SK-N-SH (cell line): Measurements from ENCODE around the gene DUS2. TPM values are rescaled to one million over a fixed set of nuclear protein-coding genes. Genes with fewer than 3 reads are reported as not detected.
"Not testable (repeated sequence)": the region's sequence is repeated elsewhere in the genome, so short reads cannot be mapped to it uniquely, and the experiment has no call there.

Source experiments
- CTCF ChIA-PET: fragments of 300-600, 350-600 bp; formaldehyde crosslinking; extraction: SDS; loops from one replicate; lab custom pipeline; 2021; lab: Yijun Ruan, JAX
- POLR2A ChIA-PET: fragments of 350-600 bp; sonication (Branson Sonifier 250); formaldehyde crosslinking; extraction: SDS; loops from one replicate; lab custom pipeline; 2020; ENCODE audit warnings: antibody characterized with exemption, inconsistent platforms; lab: Yijun Ruan, JAX
- DNase-seq: peaks from one replicate; pipeline ENCODE4 v3.0.0; 2012
- H2AFZ ChIP-seq: fragments of 200-600 bp; sonication (generic); 2 replicates; pipeline ENCODE4 v1.8.1; 2016; ENCODE audit warnings: antibody characterized with exemption, mild to moderate bottlenecking, low read depth
- H3F3A ChIP-seq: fragments of 200-600 bp; sonication (generic); replicated peaks from 2 replicates; pipeline ENCODE3; 2016; ENCODE audit warnings: antibody characterized with exemption, mild to moderate bottlenecking; ENCODE audit not compliant: insufficient read depth
- H3K27ac ChIP-seq, 2 experiments: fragments of 200-500 bp in 1 of 2; fragments of 200-600 bp in 1 of 2; sonication (Bioruptor generic) in 1 of 2; sonication (generic), shearing (Covaris generic) in 1 of 2; 2 replicates each; pipeline versions ENCODE4 v1.5.1 to v1.6.1; 2014 to 2016; ENCODE audit warnings: low read depth in 2 of 2, inconsistent platforms in 1 of 2, low read length in 1 of 2, mild to moderate bottlenecking in 1 of 2, mixed read lengths in 1 of 2
- H3K27me3 ChIP-seq: fragments of 200-600 bp; sonication (generic), shearing (Covaris generic); 2 replicates; pipeline ENCODE4 v1.6.1; 2016; ENCODE audit warnings: mixed run types; ENCODE audit not compliant: insufficient read depth
- H3K36me3 ChIP-seq, 2 experiments: fragments of 200-500 bp in 1 of 2; fragments of 200-600 bp in 1 of 2; sonication (Bioruptor generic) in 1 of 2; sonication (generic) in 1 of 2; replicated peaks in 1 of 2; 2 replicates each; pipeline versions ENCODE3 to v1.5.1; 2014 to 2016; ENCODE audit warnings: low read length in 1 of 2, mild to moderate bottlenecking in 1 of 2; ENCODE audit not compliant: insufficient read depth in 2 of 2, control insufficient read depth in 1 of 2
- H3K4me1 ChIP-seq, 2 experiments: fragments of 200-500 bp in 1 of 2; fragments of 200-600 bp in 1 of 2; sonication (Bioruptor generic) in 1 of 2; sonication (generic), shearing (Covaris generic) in 1 of 2; 2 replicates each; pipeline versions ENCODE4 v1.5.1 to v1.6.1; 2014 to 2016; ENCODE audit warnings: low read depth in 1 of 2, low read length in 1 of 2, mixed run types in 1 of 2; ENCODE audit not compliant: insufficient read depth in 2 of 2, control insufficient read depth in 1 of 2
- H3K4me2 ChIP-seq: fragments of 200-600 bp; sonication (generic), shearing (Covaris generic); 2 replicates; pipeline ENCODE4 v1.6.1; 2017; ENCODE audit warnings: mixed run types
- H3K4me3 ChIP-seq, 2 experiments: fragments of 200-500 bp in 1 of 2; fragments of 200-600 bp in 1 of 2; sonication (Bioruptor generic) in 1 of 2; sonication (generic), shearing (Covaris generic) in 1 of 2; 2 replicates each; pipeline versions ENCODE4 v1.5.1 to v1.8.1; 2014 to 2016; ENCODE audit warnings: low read depth in 2 of 2, inconsistent platforms in 1 of 2, low read length in 1 of 2, mild to moderate bottlenecking in 1 of 2, mixed read lengths in 1 of 2, moderate library complexity in 1 of 2
- H3K79me2 ChIP-seq: fragments of 200-600 bp; sonication (generic); 2 replicates; pipeline ENCODE4 v1.8.1; 2017; ENCODE audit warnings: mild to moderate bottlenecking; ENCODE audit not compliant: insufficient read depth
- H3K9ac ChIP-seq: fragments of 200-600 bp; sonication (generic); 2 replicates; pipeline ENCODE4 v1.6.1; 2017; ENCODE audit warnings: mixed run types
- H3K9me2 ChIP-seq: fragments of 200-600 bp; sonication (generic); 2 replicates; pipeline ENCODE4 v1.6.1; 2017; ENCODE audit warnings: mixed run types
- H3K9me3 ChIP-seq: fragments of 200-600 bp; sonication (generic); 2 replicates; pipeline ENCODE4 v1.6.1; 2017; ENCODE audit warnings: mixed run types, mild to moderate bottlenecking, moderate library complexity
- H4K20me1 ChIP-seq: fragments of 200-600 bp; sonication (generic); 2 replicates; pipeline ENCODE4 v1.6.1; 2017; ENCODE audit warnings: mild to moderate bottlenecking, mixed run types; ENCODE audit not compliant: insufficient read depth
- CHD2 ChIP-seq: fragments of 150-350 bp; IDR thresholded peaks from 2 replicates; pipeline ENCODE4 v1.6.1; 2018; ENCODE audit warnings: low read length; ENCODE audit not compliant: partially characterized antibody
- EP300 ChIP-seq, 2 experiments: IDR thresholded peaks; 2 replicates each; pipeline versions ENCODE4 v1.4.0 to v1.6.1; 2012; ENCODE audit warnings: borderline replicate concordance in 1 of 2, low read depth in 1 of 2, low read length in 1 of 2
- FOSL2 ChIP-seq: IDR thresholded peaks from 2 replicates; pipeline ENCODE4 v1.4.0; 2012; ENCODE audit warnings: low read depth, mild to moderate bottlenecking, moderate library complexity, borderline replicate concordance
- FOXJ3 ChIP-seq: sonication (generic); formaldehyde crosslinking; IDR thresholded peaks from 2 replicates; pipeline ENCODE4 v1.5.1; 2020; ENCODE audit warnings: mild to moderate bottlenecking, missing genetic modification reagents
- FOXM1 ChIP-seq: IDR thresholded peaks from 2 replicates; pipeline ENCODE4 v1.4.0; 2012; ENCODE audit warnings: low read depth, mild to moderate bottlenecking
- MEF2A ChIP-seq: IDR thresholded peaks from 2 replicates; pipeline ENCODE4 v1.4.0; 2012; ENCODE audit warnings: low read depth, borderline replicate concordance
- NFIC ChIP-seq: IDR thresholded peaks from 2 replicates; pipeline ENCODE4 v1.4.0; 2012; ENCODE audit warnings: borderline replicate concordance
- NRF1 ChIP-seq: IDR thresholded peaks from 2 replicates; pipeline ENCODE4 v1.6.1; 2012; ENCODE audit warnings: low read depth, mild to moderate bottlenecking, low read length
- POLR2AphosphoS5 ChIP-seq: IDR thresholded peaks from 2 replicates; pipeline ENCODE4 v1.6.1; 2012; ENCODE audit warnings: low read depth, low read length
- SMC3 ChIP-seq: IDR thresholded peaks from 2 replicates; pipeline ENCODE4 v1.6.1; 2012; ENCODE audit warnings: low read depth, low read length, improper control_type of control experiment
- WGBS: methylation state at CpG from one replicate; pipeline ENCODE4 v1.1.6; 2017; ENCODE audit warnings: low lambda C conversion rate; 5-methylcytosine and 5-hydroxymethylcytosine counted together
- polyA plus RNA-seq, 3 experiments: library from polyadenylated mRNA; depleted of rRNA; stranded (reverse); fragments of >200 nt; gene quantifications; 2 replicates each; pipeline ENCODE4 v1.2.3, GENCODE V29; 2012

Gene DUS2
- polyA plus RNA-seq, 1 of the 3 experiments (the other 2 are of a cell fraction): 16.1 TPM

DNA sequence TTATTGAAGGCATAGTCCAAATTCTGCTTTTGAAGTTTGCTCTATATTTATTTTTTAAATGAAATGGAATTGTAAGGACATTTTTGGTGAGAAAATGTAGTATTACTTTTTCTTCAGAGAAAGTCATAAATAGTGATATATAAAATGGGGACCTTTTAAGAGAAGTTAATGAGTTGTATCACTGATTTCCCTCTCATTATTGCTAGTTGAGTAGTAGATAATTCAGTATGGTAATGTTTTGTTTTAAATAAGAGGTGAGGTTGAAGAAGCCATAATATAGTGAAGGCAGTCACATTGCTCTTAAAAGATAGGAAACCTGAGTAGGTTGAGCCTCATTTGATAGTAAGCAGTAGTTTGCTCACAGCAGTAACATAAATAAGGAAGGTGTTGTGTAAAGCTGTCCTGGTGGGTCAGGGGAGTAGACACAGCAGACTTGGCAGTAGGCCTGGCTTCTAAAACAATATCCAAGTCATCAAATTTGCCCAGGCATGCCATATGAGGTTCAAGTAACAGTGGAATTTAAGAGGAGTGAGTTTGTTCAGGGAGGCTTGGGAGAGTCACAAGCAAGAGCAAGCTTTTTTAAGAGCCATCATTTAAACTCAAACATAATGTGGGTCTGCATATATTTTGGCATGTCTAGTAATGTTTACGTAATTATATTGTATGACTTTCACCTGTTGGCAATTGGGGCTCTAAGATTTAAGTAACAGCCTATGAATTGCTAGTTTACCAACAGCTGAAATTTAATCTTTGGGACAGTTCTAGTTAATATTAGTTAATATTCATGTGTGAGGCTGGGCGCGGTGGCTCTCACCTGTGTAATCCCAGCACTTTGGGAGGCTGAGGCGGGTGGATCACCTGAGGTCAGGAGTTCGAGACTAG lies 68.5 kb downstream of the DUS2 start:
- CTCF ChIA-PET: interaction anchor here (1.4 to 5.4 kb wide), 4 partner anchors 11 to 170 kb away, joined by 3 to 98 read pairs (median 7); no protein-coding TSS in a partner anchor
- no peak for DNase-seq

GRCh38 chr16:68092275-68092674 lies 69.2 kb downstream of the DUS2 start:
- H4K20me1 ChIP-seq, H3K9ac ChIP-seq, POLR2A ChIA-PET, H3K4me3 ChIP-seq, H3K36me3 ChIP-seq, H3K27me3 ChIP-seq, H2AFZ ChIP-seq, H3K9me3 ChIP-seq, DNase-seq, H3K9me2 ChIP-seq: not testable (repeated sequence)
- peak overlapping the region; percentile 21; the same call in 1 of the 2 replicates for H3K4me2 ChIP-seq
- H3F3A ChIP-seq: peaks cover 19% of the 10 kb centered on the region
- peaks cover 99% of the 10 kb centered on the region for H3K79me2 ChIP-seq
- H3K27ac ChIP-seq: peak overlapping the region in 1 of 2 experiments; percentile 44; a peak in 2 of 4 replicates
- CTCF ChIA-PET: interaction anchor here (1.4 to 5.4 kb wide), 6 partner anchors 12 to 237 kb away, joined by 3 to 98 read pairs (median 8); partner anchors contain the start of gene ESRP2
- peaks cover 11 to 38% of the 10 kb centered on the region in 2 experiments for H3K4me1 ChIP-seq
- WGBS: 94% methylated on average over 10 of the region's 10 CpGs

More for the DNA sequence above, 68.5 kb downstream of the DUS2 start:
- peaks cover 99% of the 10 kb centered on the region for H3K79me2 ChIP-seq
- peak overlapping the region; percentile 25 to 44; a peak in 3 of 4 replicates for H3K27ac ChIP-seq
- H3K4me3 ChIP-seq: no peak overlapping the region
- H3K9ac ChIP-seq: no peak overlapping the region
- peak overlapping the region; percentile 21; the same call in 1 of the 2 replicates for H3K4me2 ChIP-seq
- TF ChIP-seq SMC3 (no peak), CHD2 (no peak), EP300 (IDR thresholded peaks at IDR 0.05; ENCODE audit: borderline replicate concordance in 1 of 2, low read depth in 1 of 2, low read length in 1 of 2) (no peak), NRF1 (no peak), FOXJ3 (CRISPR knock-in tag) (no peak), FOSL2 (0 out of 2 replicates have a peak, but pooled peaks have one; percentile 2), MEF2A (no peak), FOXM1 (no peak), POLR2AphosphoS5 (no peak), NFIC (peak; percentile 20; the same call in 1 of the 2 replicates)
- peaks cover 25% of the 10 kb centered on the region for H3F3A ChIP-seq
- H3K9me3 ChIP-seq: no peaks in the 10 kb centered on the region
- WGBS: 99% methylated on average over 5 of the region's 5 CpGs
- no peaks in the 10 kb centered on the region for H3K27me3 ChIP-seq
- peaks cover 12 to 38% of the 10 kb centered on the region in 2 experiments for H3K4me1 ChIP-seq
- H3K9me2 ChIP-seq: no peaks in the 10 kb centered on the region
- POLR2A ChIA-PET: no interaction called here
- peaks cover 12% of the 10 kb centered on the region for H4K20me1 ChIP-seq
- H3K36me3 ChIP-seq: no peaks in the 10 kb centered on the region
- no peak overlapping the region for H2AFZ ChIP-seq
